Muscle layer of colon (tissue), 2 donors: Measurements from ENCODE around the gene STARD13.
A peak's percentile ranks its signal among the peaks of the same experiment; 100 is the strongest.

Source experiments
- H3K27ac ChIP-seq: one replicate; pipeline ENCODE4 v1.7.0; 2013; ENCODE audit warnings: low read depth, mild to moderate bottlenecking, low read length, moderate library complexity
- H3K27me3 ChIP-seq, 2 donors: one replicate each; pipeline ENCODE4 v1.7.0; 2013; ENCODE audit warnings: low read length in 2 of 2, mild to moderate bottlenecking in 2 of 2; ENCODE audit not compliant: insufficient read depth in 2 of 2, control insufficient read depth in 1 of 2
- H3K36me3 ChIP-seq: one replicate; pipeline ENCODE4 v1.7.0; 2013; ENCODE audit warnings: mild to moderate bottlenecking, low read length; ENCODE audit not compliant: insufficient read depth
- H3K4me1 ChIP-seq: one replicate; pipeline ENCODE4 v1.7.0; 2013; ENCODE audit warnings: mild to moderate bottlenecking, low read length; ENCODE audit not compliant: insufficient read depth
- H3K4me3 ChIP-seq, 2 donors: one replicate each; pipeline ENCODE4 v1.7.0; 2013; ENCODE audit warnings: low read length in 2 of 2, low read depth in 1 of 2, mild to moderate bottlenecking in 1 of 2, moderate library complexity in 1 of 2
- H3K9ac ChIP-seq: one replicate; pipeline ENCODE4 v1.7.0; 2013; ENCODE audit warnings: low read length
- H3K9me3 ChIP-seq: one replicate; pipeline ENCODE4 v1.7.0; 2013; ENCODE audit warnings: mild to moderate bottlenecking, low read length
- donor health status: abdominal sarcoma.
- donor health status: Adenocarcinoma of cecum.

The STARD13 gene

GRCh38 chr13:33213797-33214196 lies 71.8 kb downstream of the STARD13 start:
- H3K9ac ChIP-seq: no peak overlapping the region
- peak overlapping the region in 1 of 2 donors; percentile 9 for H3K4me3 ChIP-seq
- H3K27ac ChIP-seq: peak overlapping the region; percentile 75
- no peaks in the 10 kb centered on the region for H3K9me3 ChIP-seq
- H3K36me3 ChIP-seq: no peaks in the 10 kb centered on the region
- peaks cover 69% of the 10 kb centered on the region for H3K4me1 ChIP-seq
- H3K27me3 ChIP-seq: no peaks in the 10 kb centered on the region

GRCh38 chr13:33213024-33213768 lies 72.4 kb downstream of the STARD13 start:
- Histone ChIP-seq H3K4me3 (peak overlapping the region in 1 of 2 donors; percentile 9), H3K4me1 (peaks cover 69% of the 10 kb centered on the region)

GRCh38 chr13:33212396-33212795 lies 73.2 kb downstream of the STARD13 start:
- peaks cover 69% of the 10 kb centered on the region for H3K4me1 ChIP-seq

More at GRCh38 chr13:33213024-33213768, 72.4 kb downstream of the STARD13 start:
- Histone ChIP-seq H3K9me3 (no peaks in the 10 kb centered on the region), H3K9ac (no peak overlapping the region), H3K27me3 (no peaks in the 10 kb centered on the region), H3K27ac (peak overlapping the region; percentile 75), H3K36me3 (no peaks in the 10 kb centered on the region)

GRCh38 chr13:33210090-33210489 lies 75.5 kb downstream of the STARD13 start:
- Histone ChIP-seq H3K27me3 (no peaks in the 10 kb centered on the region), H3K27ac (no peak overlapping the region), H3K36me3 (no peaks in the 10 kb centered on the region), H3K9me3 (no peaks in the 10 kb centered on the region), H3K4me1 (peaks cover 73% of the 10 kb centered on the region), H3K9ac (no peak overlapping the region), H3K4me3 (no peak overlapping the region)

More at GRCh38 chr13:33212396-33212795, 73.2 kb downstream of the STARD13 start:
- H3K9me3 ChIP-seq: no peaks in the 10 kb centered on the region
- H3K9ac ChIP-seq: no peak overlapping the region
- H3K27me3 ChIP-seq: no peaks in the 10 kb centered on the region
- no peaks in the 10 kb centered on the region for H3K36me3 ChIP-seq
- H3K27ac ChIP-seq: peak overlapping the region; percentile 29
- H3K4me3 ChIP-seq: no peak overlapping the region

- Histone ChIP-seq H3K4me1 (peaks cover 59% of the 10 kb centered on the region), H3K27me3 (no peaks in the 10 kb centered on the region), H3K27ac (peak overlapping the region; percentile 53), H3K4me3 (no peak overlapping the region), H3K9ac (no peak overlapping the region), H3K9me3 (no peaks in the 10 kb centered on the region), H3K36me3 (no peaks in the 10 kb centered on the region)
Measured at GRCh38 chr13:33208290-33209220, 77.0 kb downstream of the STARD13 start.

- no peaks in the 10 kb centered on the region for H3K9me3 ChIP-seq
- H3K4me3 ChIP-seq: no peak overlapping the region
- H3K27me3 ChIP-seq: no peaks in the 10 kb centered on the region
- H3K9ac ChIP-seq: no peak overlapping the region
- peak overlapping the region; percentile 90 for H3K27ac ChIP-seq
- no peaks in the 10 kb centered on the region for H3K36me3 ChIP-seq
- H3K4me1 ChIP-seq: peaks cover 55% of the 10 kb centered on the region
Measured at GRCh38 chr13:33207615-33207961, 78.0 kb downstream of the STARD13 start.

- H3K36me3 ChIP-seq: no peaks in the 10 kb centered on the region
- H3K9ac ChIP-seq: no peak overlapping the region
- H3K27ac ChIP-seq: peak overlapping the region; percentile 90
- no peak overlapping the region for H3K4me3 ChIP-seq
- H3K27me3 ChIP-seq: no peaks in the 10 kb centered on the region
- no peaks in the 10 kb centered on the region for H3K9me3 ChIP-seq
- H3K4me1 ChIP-seq: peaks cover 60% of the 10 kb centered on the region
Measured at GRCh38 chr13:33206945-33207614, 78.5 kb downstream of the STARD13 start.

GRCh38 chr13:33206425-33206824 lies 79.1 kb downstream of the STARD13 start:
- peaks cover 64% of the 10 kb centered on the region for H3K4me1 ChIP-seq
- H3K36me3 ChIP-seq: no peaks in the 10 kb centered on the region
- no peak overlapping the region for H3K4me3 ChIP-seq
- peak overlapping the region; percentile 90 for H3K27ac ChIP-seq
- H3K27me3 ChIP-seq: no peaks in the 10 kb centered on the region
- peak overlapping the region; percentile 42 for H3K9ac ChIP-seq
- H3K9me3 ChIP-seq: no peaks in the 10 kb centered on the region

GRCh38 chr13:33205804-33206221 lies 79.7 kb downstream of the STARD13 start:
- H3K27ac ChIP-seq: peak overlapping the region; percentile 90
- H3K36me3 ChIP-seq: no peaks in the 10 kb centered on the region
- peak overlapping the region; percentile 42 for H3K9ac ChIP-seq
- H3K27me3 ChIP-seq: no peaks in the 10 kb centered on the region
- H3K4me3 ChIP-seq: peak overlapping the region; percentile 8 to 65
- H3K9me3 ChIP-seq: no peaks in the 10 kb centered on the region
- peaks cover 69% of the 10 kb centered on the region for H3K4me1 ChIP-seq

- no peaks in the 10 kb centered on the region for H3K27me3 ChIP-seq
- peak overlapping the region; percentile 58 to 65 for H3K4me3 ChIP-seq
- peaks cover 68% of the 10 kb centered on the region for H3K4me1 ChIP-seq
- peak overlapping the region; percentile 42 for H3K9ac ChIP-seq
- peak overlapping the region; percentile 90 for H3K27ac ChIP-seq
- H3K36me3 ChIP-seq: no peaks in the 10 kb centered on the region
- H3K9me3 ChIP-seq: no peaks in the 10 kb centered on the region
Measured at GRCh38 chr13:33205224-33205623, 80.3 kb downstream of the STARD13 start.
